Sigmoid colon (tissue), 4 donors: ENCODE data around the gene CPEB3.

Source experiments
- EP300 ChIP-seq, 4 donors: sonication (generic); formaldehyde crosslinking; IDR thresholded peaks; one replicate each; pipeline ENCODE4 v1.6.1; 2017; ENCODE audit warnings: antibody characterized with exemption in 4 of 4
- POLR2A ChIP-seq, 2 donors: fragments of 450-650 bp; IDR thresholded peaks; one replicate each; pipeline ENCODE4 v1.6.1; 2016; ENCODE audit warnings: antibody characterized with exemption in 2 of 2, mild to moderate bottlenecking in 2 of 2, moderate library complexity in 2 of 2
- POLR2AphosphoS5 ChIP-seq, 4 donors: sonication (generic); formaldehyde crosslinking; IDR thresholded peaks; one replicate each; pipeline ENCODE4 v1.6.1; 2017; ENCODE audit warnings: antibody characterized with exemption in 4 of 4
- TF ChIP-seq, protein P1 (sequence below), 4 experiments: fragments of 450-650 bp in 3 of 4; fragments of 200-600 bp in 1 of 4; IDR thresholded peaks; one replicate each; pipeline ENCODE4 v1.5.1; 2016 to 2019; ENCODE audit warnings: antibody characterized with exemption in 4 of 4, mild to moderate bottlenecking in 3 of 4, moderate library complexity in 2 of 4

DNA sequence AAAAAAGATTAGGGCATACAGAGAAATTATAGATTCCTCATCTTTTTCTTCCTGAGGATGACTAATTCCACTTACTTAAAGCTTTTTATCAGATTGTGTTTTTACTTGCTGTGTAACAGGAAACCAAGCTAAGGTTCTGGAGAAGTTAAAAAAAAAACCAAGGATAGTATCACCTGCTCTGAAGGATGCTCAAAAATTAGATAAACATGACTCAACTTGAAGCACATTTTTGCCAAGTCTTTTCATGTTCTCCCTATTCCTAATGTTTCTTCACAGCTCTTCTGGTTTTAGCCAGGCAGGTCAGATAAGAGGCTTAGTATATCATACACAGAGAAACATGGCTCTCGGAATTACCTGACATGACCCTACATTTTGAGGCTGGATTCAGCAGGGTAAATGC lies 90.3 kb downstream of the CPEB3 start:
- TF ChIP-seq, protein P1, sequence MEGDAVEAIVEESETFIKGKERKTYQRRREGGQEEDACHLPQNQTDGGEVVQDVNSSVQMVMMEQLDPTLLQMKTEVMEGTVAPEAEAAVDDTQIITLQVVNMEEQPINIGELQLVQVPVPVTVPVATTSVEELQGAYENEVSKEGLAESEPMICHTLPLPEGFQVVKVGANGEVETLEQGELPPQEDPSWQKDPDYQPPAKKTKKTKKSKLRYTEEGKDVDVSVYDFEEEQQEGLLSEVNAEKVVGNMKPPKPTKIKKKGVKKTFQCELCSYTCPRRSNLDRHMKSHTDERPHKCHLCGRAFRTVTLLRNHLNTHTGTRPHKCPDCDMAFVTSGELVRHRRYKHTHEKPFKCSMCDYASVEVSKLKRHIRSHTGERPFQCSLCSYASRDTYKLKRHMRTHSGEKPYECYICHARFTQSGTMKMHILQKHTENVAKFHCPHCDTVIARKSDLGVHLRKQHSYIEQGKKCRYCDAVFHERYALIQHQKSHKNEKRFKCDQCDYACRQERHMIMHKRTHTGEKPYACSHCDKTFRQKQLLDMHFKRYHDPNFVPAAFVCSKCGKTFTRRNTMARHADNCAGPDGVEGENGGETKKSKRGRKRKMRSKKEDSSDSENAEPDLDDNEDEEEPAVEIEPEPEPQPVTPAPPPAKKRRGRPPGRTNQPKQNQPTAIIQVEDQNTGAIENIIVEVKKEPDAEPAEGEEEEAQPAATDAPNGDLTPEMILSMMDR (IDR thresholded peaks at IDR 0.05): no peak
- TF ChIP-seq POLR2A (IDR thresholded peaks at IDR 0.05) (no peak), POLR2AphosphoS5 (IDR thresholded peaks at IDR 0.05) (no peak), EP300 (IDR thresholded peaks at IDR 0.05) (no peak)
